Measurements from ENCODE around the gene STRA6.
"Not testable (repeated sequence)": the region's sequence is repeated elsewhere in the genome, so short reads cannot be mapped to it uniquely, and the experiment has no call there.

The STRA6 gene

DNA sequence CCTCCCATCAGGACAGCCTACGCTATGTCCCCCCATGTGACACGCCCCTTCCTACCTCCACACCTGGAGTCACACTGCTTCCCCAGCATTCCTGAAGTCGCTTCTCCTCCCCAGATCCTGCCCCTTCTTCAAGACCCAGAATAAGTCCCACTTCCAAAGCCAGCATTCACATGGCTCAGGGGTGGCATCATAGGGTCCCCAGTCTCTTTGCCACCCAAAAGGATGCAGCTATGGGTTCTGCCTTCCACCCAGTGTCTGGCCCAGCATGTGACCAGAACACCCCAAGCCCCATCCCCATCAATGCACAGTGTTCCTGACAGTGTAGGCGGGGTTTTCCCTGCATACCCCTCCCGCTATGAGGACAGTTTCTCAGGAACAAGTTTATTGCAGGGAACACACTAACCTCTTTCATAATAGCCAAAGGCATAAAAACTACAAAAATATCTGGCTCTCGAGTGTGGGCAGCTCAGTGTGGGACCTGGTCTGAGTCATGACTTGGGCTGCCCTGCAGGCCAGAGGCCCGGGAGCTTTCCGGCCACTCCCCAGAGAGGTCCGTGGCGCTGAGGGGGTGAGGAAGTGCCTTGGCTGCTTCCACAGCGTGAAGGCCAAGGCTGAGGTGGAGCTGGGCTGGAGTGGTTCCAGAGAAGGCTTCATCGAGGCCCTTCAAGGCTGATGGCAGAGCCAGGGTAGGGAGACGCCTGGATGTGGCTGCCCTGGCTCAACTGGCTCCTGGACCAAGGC lies 23.3 kb downstream of the STRA6 start:
- DNase-seq, result no peak

- no peak for DNase-seq
These were observed 24.1 kb downstream of the STRA6 start for GRCh38 chr15:74178326-74179100.

GRCh38 chr15:74176262-74177214 lies 26.0 kb downstream of the STRA6 start:
- no peak for DNase-seq

DNA sequence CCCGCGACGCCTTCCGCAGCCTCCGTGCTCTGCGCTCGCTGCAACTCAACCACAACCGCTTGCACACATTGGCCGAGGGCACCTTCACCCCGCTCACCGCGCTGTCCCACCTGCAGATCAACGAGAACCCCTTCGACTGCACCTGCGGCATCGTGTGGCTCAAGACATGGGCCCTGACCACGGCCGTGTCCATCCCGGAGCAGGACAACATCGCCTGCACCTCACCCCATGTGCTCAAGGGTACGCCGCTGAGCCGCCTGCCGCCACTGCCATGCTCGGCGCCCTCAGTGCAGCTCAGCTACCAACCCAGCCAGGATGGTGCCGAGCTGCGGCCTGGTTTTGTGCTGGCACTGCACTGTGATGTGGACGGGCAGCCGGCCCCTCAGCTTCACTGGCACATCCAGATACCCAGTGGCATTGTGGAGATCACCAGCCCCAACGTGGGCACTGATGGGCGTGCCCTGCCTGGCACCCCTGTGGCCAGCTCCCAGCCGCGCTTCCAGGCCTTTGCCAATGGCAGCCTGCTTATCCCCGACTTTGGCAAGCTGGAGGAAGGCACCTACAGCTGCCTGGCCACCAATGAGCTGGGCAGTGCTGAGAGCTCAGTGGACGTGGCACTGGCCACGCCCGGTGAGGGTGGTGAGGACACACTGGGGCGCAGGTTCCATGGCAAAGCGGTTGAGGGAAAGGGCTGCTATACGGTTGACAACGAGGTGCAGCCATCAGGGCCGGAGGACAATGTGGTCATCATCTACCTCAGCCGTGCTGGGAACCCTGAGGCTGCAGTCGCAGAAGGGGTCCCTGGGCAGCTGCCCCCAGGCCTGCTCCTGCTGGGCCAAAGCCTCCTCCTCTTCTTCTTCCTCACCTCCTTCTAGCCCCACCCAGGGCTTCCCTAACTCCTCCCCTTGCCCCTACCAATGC lies 27.1 kb downstream of the STRA6 start:
- DNase-seq, result no peak

- DNase-seq, result no peak
These were observed 27.7 kb downstream of the STRA6 start for GRCh38 chr15:74174958-74175253.

DNA sequence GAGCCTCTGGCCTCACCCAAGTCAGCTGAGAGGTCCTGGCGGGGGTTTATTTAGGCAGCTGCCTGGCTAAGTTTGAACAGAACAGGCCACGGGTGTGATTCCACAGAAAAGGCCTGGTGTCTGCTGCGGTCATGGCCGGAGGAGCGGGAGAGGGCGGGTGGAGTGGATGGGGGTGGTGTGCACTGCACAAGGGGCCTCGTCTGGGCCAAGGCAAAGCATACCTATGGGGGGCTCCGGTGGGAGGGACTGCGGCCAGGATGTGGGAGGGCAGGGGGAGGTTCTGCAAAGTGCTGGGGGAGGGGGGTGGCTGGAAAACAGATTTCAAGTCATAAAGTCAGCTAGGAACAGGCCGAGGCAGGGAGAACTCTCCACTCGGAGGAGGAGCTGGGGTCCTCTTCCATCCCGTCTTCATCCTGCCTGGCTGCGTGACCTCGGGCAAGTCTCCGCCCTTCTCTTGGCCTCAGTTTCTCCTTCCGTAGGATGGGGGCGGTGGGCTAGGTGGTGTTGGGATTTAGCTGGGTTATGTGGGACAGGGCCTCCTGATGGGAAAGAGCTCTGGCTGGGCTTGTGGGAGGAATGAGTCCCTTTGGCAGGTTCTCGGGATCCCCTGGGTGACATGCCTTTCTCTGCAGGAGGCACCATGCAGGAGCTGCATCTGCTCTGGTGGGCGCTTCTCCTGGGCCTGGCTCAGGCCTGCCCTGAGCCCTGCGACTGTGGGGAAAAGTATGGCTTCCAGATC lies 28.2 kb downstream of the STRA6 start:
- DNase-seq, result no peak

DNA sequence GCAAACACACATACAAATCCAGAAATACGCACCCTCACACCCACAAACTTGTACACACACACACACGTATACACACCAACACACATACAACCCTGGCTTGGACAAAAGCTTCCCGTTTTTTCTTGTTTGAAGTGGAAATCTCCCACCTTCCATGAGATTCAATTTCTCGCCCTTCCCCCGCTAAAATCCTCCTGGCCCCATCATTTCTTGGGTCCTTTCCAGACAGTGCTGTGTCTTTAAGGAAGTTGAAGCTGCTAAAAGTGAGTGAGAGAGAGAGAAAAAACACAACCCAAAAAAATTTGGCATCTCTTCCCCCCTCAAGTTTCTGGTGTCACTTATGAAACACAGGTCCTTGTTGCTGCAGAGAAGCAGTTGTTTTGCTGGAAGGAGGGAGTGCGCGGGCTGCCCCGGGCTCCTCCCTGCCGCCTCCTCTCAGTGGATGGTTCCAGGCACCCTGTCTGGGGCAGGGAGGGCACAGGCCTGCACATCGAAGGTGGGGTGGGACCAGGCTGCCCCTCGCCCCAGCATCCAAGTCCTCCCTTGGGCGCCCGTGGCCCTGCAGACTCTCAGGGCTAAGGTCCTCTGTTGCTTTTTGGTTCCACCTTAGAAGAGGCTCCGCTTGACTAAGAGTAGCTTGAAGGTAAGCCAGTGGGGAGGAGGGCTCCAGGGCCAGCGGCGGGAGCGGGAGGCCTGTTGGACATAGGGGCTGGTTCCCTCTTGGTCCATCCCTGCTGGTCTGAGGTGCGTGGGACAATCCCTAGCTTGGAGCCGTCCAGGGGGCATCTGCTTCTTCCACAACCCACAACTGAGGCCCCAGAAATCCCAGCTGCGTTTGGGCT lies 29.0 kb downstream of the STRA6 start, which contains the start of gene ISLR:
Gene ISLR, plus strand, starts transcription at position 331 of the 839 bp plus-strand sequence. CDS start 1,149 bp downstream, outside the sequence.
- DNase-seq, result no peak

- DNase-seq, result no peak
These were observed 29.7 kb downstream of the STRA6 start for GRCh38 chr15:74172701-74173379.

GRCh38 chr15:74171965-74172541 lies 30.5 kb downstream of the STRA6 start:
- DNase-seq, result no peak

- no peak for DNase-seq
These were observed 31.6 kb downstream of the STRA6 start for GRCh38 chr15:74170875-74171578.

GRCh38 chr15:74170071-74170844 lies 32.3 kb downstream of the STRA6 start:
- no peak for DNase-seq

- DNase-seq, result no peak
These were observed 33.9 kb downstream of the STRA6 start for GRCh38 chr15:74168711-74169126.

DNA sequence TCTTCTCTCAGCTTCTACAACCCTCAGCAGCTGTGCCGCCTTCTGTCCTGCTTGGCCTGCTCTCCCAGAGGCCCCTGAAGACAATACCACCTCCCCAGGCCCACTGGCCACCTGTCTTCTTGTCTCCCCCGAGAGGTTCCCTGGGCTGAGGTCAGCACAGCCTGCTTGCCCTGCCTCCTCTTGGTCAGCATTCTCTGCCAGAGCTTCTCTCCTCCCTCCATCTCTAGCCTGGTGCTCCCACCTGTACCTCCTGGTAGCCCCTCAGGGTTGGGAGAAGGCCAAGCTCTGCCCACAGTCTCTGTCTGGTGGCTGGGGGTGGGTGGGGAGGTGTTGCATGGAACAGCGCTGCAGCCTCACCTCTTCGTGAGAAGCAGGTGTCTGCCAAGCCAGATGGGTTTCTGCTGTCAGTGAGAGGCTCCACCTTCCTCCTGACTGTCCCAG lies 34.7 kb downstream of the STRA6 start:
- no peak for DNase-seq

DNA sequence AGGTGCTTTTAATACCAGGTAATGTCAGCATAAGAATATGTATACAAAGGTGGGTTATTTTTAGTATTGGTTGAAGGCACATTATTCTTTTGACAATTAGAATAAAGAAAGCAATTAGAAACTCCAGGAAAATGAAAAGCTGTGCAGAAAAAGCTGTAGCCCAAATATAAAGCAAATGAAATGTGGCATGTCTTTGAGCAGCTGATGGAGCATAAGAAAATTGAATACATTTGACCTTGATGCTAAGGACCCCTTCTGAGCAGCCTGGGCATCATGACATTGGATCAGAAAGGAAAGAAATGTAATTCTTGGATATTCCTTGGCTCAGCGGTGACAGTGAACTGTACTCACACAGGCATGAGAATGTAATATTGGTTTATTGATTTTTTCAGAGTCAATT lies 37.1 kb downstream of the STRA6 start:
- no peak for DNase-seq

- DNase-seq, result not testable (repeated sequence)
These were observed 40.4 kb downstream of the STRA6 start for GRCh38 chr15:74162195-74162536.

- not testable (repeated sequence) for DNase-seq
These were observed 42.2 kb downstream of the STRA6 start for GRCh38 chr15:74160390-74160789.

- DNase-seq, result no peak
These were observed 42.8 kb downstream of the STRA6 start for GRCh38 chr15:74159773-74160172.

All from activated CD4-positive, CD25-positive, alpha-beta regulatory T cell (primary cell).